ENCODE results near the gene OGA.

The OGA gene

GRCh38 chr10:101773923-101774588 lies 44.2 kb downstream of the OGA start:
- no peak for DNase-seq

- no peak for DNase-seq
Measured at GRCh38 chr10:101772895-101773761, 45.1 kb downstream of the OGA start.

- DNase-seq = no peak
Measured at GRCh38 chr10:101772017-101772894, 46.0 kb downstream of the OGA start.

- DNase-seq = no peak
Measured at GRCh38 chr10:101771380-101771779, 46.9 kb downstream of the OGA start.

GRCh38 chr10:101770331-101771215 lies 47.7 kb downstream of the OGA start:
- DNase-seq = no peak

- DNase-seq = no peak
Measured at GRCh38 chr10:101769541-101770180, 48.6 kb downstream of the OGA start.

- DNase-seq = no peak
Measured at GRCh38 chr10:101768791-101769170, 49.5 kb downstream of the OGA start.

GRCh38 chr10:101767966-101768790 lies 50.1 kb downstream of the OGA start:
- DNase-seq = no peak

GRCh38 chr10:101767600-101767945 lies 50.7 kb downstream of the OGA start:
- no peak for DNase-seq

- DNase-seq = no peak
Measured at GRCh38 chr10:101766753-101767599, 51.3 kb downstream of the OGA start.

- DNase-seq = no peak
Measured at GRCh38 chr10:101766306-101766705, 51.9 kb downstream of the OGA start.

- no peak for DNase-seq
Measured at GRCh38 chr10:101763141-101763846, 55.0 kb downstream of the OGA start.

- no peak for DNase-seq
Measured at GRCh38 chr10:101762736-101763135, 55.5 kb downstream of the OGA start.

GRCh38 chr10:101761226-101761625 lies 57.0 kb downstream of the OGA start:
- no peak for DNase-seq

GRCh38 chr10:101760510-101760909 lies 57.7 kb downstream of the OGA start:
- DNase-seq = no peak

- DNase-seq = no peak
Measured at GRCh38 chr10:101759309-101760247, 58.7 kb downstream of the OGA start.

- DNase-seq = no peak
Measured at GRCh38 chr10:101758858-101759257, 59.4 kb downstream of the OGA start.

GRCh38 chr10:101752241-101752640 lies 66.0 kb downstream of the OGA start:
- DNase-seq = no peak

Measured in activated CD4-positive, alpha-beta T cell treated with anti-CD3 and anti-CD28 coated beads, Interleukin-10, Interleukin-2, amounts not matched to agents 100 ng/mL and 50 ng/mL, durations not matched to agents 16 hours and 8 hours (primary cell).